Right ventricle myocardium superior (tissue), 1 donor: ENCODE data around the gene ABCD3. TPM values are rescaled to one million over a fixed set of nuclear protein-coding genes. Genes with fewer than 3 reads are reported as not detected.

ENCODE experiments used
- ATAC-seq: fragments of 200-7000 bp; cut with Tn5 transposase; one replicate; pipeline ENCODE4 v1.9.1; 2020; ENCODE audit warnings: mild to moderate bottlenecking; ENCODE audit not compliant: poor library complexity
- DNase-seq: peaks from one replicate; pipeline ENCODE4 v3.0.0-alpha.2; 2020
- intact Hi-C: fragments of 100-400 bp; cut with DNase I; formaldehyde crosslinking; loops from one replicate; pipeline ENCODE4 v1.11.2; 2022
- total RNA-seq: library from RNA; stranded (reverse); fragmentation: NEBNext Ultra II Directional; extraction: Animal tissue kit (Norgen Biotek cat#: 25700); gene quantifications from one replicate; pipeline ENCODE4 v1.2.1, GENCODE V29; 2021
- donor health status: DM: no; HTN: yes; CAD: no; lungs with severe emphysema.

The ABCD3 gene
- total RNA-seq, 1 donor from 2014 or later, result 65.7 TPM

- intact Hi-C loops, result loop anchor here (5.0 to 10.0 kb wide), 2 partner anchors 54 to 106 kb away; no protein-coding TSS in a partner anchor
- ATAC-seq (no peak), DNase-seq (no peak)
Observed at GRCh38 chr1:94538243-94538827, 120.1 kb downstream of the ABCD3 start.

GRCh38 chr1:94539496-94539895, 121.3 kb downstream of the ABCD3 start:
- intact Hi-C loops, result loop anchor here (5.0 to 10.0 kb wide), 2 partner anchors 53 to 105 kb away; no protein-coding TSS in a partner anchor
- DNase-seq, result peak; percentile 42
- peak; percentile 19 for ATAC-seq

- intact Hi-C loops, result no loop called here
- no peak for DNase-seq
- peak; percentile 9 for ATAC-seq
Observed at GRCh38 chr1:94540440-94541245, 122.5 kb downstream of the ABCD3 start.

GRCh38 chr1:94541246-94542087, 123.3 kb downstream of the ABCD3 start, which contains the start of gene F3:
F3 (minus strand) TSS chr1:94541759; CDS start chr1:94541636, 123 bp downstream.
- DNase-seq (peak; percentile 92), ATAC-seq (peak; percentile 88)
- intact Hi-C loops, result no loop called here

DNA sequence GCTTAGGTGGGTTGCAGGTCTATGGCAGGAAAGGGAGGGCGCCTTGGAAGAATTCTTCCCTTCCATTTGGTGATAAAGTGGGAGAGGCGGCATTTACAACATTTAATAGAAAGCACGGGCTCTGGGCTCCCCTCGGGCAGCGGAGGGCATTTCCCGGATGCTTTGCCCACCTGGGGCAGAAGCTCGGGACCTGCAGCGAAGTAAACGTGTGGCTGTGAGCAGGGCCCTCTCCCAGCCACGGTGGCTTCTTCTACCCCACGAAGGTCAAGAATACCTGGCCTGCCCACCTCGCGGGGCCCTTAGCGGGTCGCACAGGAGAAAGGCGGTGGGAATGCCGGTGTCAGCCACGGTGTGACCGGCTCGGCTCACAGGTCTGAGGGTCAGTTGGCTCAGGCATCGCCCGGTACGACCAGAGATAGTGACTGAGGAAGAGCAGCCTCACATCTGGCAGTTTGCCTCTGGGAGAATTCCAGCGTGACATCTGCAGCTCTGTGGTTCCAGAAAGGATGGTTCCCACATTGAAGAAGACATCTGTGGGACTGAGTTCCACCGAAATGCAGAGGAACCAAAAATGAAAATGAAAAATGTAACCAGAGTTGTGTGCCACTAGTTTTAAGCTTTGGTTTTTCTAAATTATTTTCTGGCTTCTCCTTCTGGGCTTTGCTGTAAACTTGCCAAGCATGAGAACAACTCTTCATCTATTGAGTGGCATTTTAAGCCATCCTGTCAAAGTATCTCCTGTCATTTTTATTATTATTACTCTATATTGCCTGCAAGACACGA, 124.1 kb downstream of the ABCD3 start:
- ATAC-seq, result peak; percentile 47
- intact Hi-C loops, result no loop called here
- peak; percentile 68 for DNase-seq

DNA sequence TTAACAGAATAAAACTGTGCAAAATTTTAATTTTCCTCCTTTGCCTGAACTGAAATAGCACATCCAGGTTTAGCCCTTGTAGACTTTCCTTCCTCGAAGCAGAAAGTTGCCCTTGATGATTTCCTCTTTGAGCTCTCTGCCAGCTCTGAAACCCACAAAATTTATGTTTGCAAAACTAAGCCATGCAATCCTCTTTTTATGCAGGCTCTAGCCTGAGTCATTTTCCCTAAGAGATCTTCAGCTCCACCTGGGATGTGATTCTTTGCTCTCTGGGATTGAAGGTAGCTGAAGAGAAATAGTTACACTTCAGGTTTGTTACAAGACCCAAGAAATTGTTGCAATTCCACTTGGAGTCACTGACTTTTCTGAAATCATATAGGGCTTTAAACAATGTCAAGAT, 124.8 kb downstream of the ABCD3 start:
- DNase-seq, result no peak
- ATAC-seq, result no peak
- intact Hi-C loops, result no loop called here

- ATAC-seq, result peak; percentile 27
- DNase-seq, result no peak
- intact Hi-C loops, result no loop called here
Observed at GRCh38 chr1:94543893-94544635, 125.9 kb downstream of the ABCD3 start.

DNA sequence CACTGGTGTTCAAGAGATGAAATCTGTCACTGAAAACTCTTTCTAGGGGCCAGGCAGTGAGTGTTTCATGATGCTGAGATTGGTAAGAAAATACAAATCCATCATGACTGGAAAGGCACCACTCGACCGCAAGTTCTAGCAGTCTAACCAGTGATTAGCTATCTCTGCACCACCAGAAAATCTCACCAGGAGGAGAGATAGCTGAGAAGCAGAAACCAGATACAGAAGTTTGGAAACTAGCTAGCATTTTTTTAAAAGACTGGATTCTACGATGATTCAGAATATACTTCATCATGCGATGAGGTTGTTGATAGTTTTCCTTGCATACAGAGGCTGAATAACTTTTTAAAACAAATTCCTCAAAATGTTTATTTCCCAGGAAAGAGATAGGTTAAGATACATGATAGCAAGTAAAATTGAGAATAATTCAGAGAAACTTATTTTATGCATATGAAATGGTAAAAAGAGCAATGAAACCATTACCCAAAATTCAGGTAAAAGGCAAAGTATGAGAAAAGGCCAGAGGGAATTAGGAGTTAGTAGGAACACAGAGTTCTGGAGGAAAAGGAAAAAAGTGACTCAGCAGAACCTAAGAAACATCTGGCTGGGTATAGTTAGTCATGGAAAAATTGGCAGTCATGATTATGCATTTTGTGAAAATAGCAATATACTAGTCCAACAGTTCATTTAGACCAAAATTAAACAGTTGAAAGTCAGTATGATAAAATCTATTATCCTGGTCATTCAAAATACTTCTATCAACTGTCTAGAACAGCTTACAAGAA, 126.7 kb downstream of the ABCD3 start:
- ATAC-seq (no peak), DNase-seq (no peak)
- intact Hi-C loops, result no loop called here

- intact Hi-C loops, result no loop called here
- ATAC-seq, result no peak
- no peak for DNase-seq
Observed at GRCh38 chr1:94549706-94550105, 131.5 kb downstream of the ABCD3 start.

- DNase-seq, result no peak
- intact Hi-C loops, result no loop called here
- no peak for ATAC-seq
Observed at GRCh38 chr1:94550396-94550795, 132.2 kb downstream of the ABCD3 start.

DNA sequence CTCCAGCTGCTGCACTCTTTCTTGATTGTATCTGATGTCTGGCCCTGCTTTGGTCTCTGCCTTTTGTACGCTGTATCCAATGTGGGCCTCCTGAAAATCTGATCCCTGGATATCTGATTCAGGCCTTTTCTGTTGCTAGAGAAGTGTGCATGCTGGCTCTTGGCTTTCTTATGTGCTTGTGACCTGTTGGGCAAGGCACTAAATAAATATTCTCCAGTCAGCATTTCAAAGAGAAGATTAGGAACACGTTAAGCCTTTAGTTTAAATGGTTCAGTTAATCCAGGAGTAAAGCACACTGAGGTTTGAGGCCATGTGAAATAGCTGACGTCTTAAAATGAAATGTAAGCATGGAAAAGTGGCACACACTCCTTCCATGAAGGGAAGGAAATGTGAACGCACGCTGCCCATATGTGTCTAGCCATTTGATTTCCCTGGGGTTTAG, 132.6 kb downstream of the ABCD3 start:
- intact Hi-C loops, result no loop called here

GRCh38 chr1:94551449-94551848, 133.3 kb downstream of the ABCD3 start:
- intact Hi-C loops, result no loop called here
- peak; percentile 23 for ATAC-seq
- DNase-seq, result no peak

More for the DNA sequence above, 132.6 kb downstream of the ABCD3 start:
- DNase-seq (no peak), ATAC-seq (no peak)

GRCh38 chr1:94552071-94552586, 133.9 kb downstream of the ABCD3 start:
- peak; percentile 50 for DNase-seq
- intact Hi-C loops, result no loop called here
- peak; percentile 93 for ATAC-seq

GRCh38 chr1:94553323-94553730, 135.1 kb downstream of the ABCD3 start:
- ATAC-seq (no peak), DNase-seq (no peak)
- intact Hi-C loops, result no loop called here

GRCh38 chr1:94553931-94554330, 135.7 kb downstream of the ABCD3 start:
- no peak for DNase-seq
- intact Hi-C loops, result no loop called here
- ATAC-seq, result no peak

- intact Hi-C loops, result no loop called here
- no peak for ATAC-seq
- no peak for DNase-seq
Observed at GRCh38 chr1:94554580-94554979, 136.4 kb downstream of the ABCD3 start.

DNA sequence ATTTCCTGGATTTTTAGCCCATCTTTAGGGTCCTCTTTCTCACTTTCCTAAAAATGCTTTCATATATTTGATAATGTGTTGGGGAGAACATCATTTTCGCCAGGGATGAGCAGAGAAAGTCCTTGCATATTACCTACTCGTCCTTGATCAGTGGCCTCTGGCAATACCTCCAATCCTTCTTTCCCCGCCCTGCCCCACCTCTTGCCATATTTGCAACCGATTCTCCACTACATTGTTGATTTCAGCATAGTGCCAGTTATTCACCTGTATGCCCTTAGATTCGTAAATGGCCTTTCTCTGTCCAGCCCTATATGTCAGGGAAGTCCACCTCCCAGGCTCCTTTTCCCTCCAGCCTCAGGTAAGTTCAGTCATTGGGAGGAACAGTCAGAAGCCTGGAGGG, 136.9 kb downstream of the ABCD3 start:
- no peak for ATAC-seq
- intact Hi-C loops, result no loop called here
- DNase-seq, result no peak
